HL-60 (cell line): ENCODE results near the gene NR5A2.

Experiments
- DNase-seq, 2 experiments: peaks; one replicate each; pipeline ENCODE4 v3.0.0-alpha.2; 2010 to 2020; ENCODE audit warnings: low read depth in 1 of 2, low spot score in 1 of 2
- H3K27ac ChIP-seq: fragments of 250-450 bp; sonication (Bioruptor Pico); replicated peaks from 2 replicates; pipeline ENCODE4 v1.5.1; 2020; ENCODE audit warnings: mild to moderate bottlenecking, moderate library complexity
- H3K27me3 ChIP-seq: fragments of 250-450 bp; sonication (Bioruptor Pico); 2 replicates; pipeline ENCODE4 v1.5.1; 2021; ENCODE audit warnings: mild to moderate bottlenecking, moderate library complexity; ENCODE audit not compliant: insufficient read depth, poor library complexity, severe bottlenecking
- H3K4me3 ChIP-seq: replicated peaks from 2 replicates; pipeline ENCODE4 v1.5.1; 2011; ENCODE audit warnings: mild to moderate bottlenecking, control low read depth, low read length; ENCODE audit not compliant: insufficient read depth
- GABPA ChIP-seq: IDR thresholded peaks from 2 replicates; pipeline ENCODE4 v1.6.1; 2012; ENCODE audit warnings: low read depth
- POLR2AphosphoS5 ChIP-seq: IDR thresholded peaks from 2 replicates; pipeline ENCODE4 v1.6.1; 2012; ENCODE audit warnings: low read depth
- SPI1 ChIP-seq: IDR thresholded peaks from 2 replicates; pipeline ENCODE4 v1.6.1; 2012; ENCODE audit warnings: low read depth, mild to moderate bottlenecking, borderline replicate concordance
- TF ChIP-seq, protein P1 (sequence below): IDR thresholded peaks from one replicate; pipeline ENCODE4 v1.5.1; 2011; ENCODE audit warnings: low read length, control low read depth, inconsistent platforms; ENCODE audit not compliant: insufficient read depth
- TF ChIP-seq, protein P2 (sequence below): IDR thresholded peaks from 2 replicates; pipeline ENCODE4 v1.6.1; 2012; ENCODE audit warnings: low read depth; ENCODE audit not compliant: insufficient replicate concordance

Gene NR5A2

DNA sequence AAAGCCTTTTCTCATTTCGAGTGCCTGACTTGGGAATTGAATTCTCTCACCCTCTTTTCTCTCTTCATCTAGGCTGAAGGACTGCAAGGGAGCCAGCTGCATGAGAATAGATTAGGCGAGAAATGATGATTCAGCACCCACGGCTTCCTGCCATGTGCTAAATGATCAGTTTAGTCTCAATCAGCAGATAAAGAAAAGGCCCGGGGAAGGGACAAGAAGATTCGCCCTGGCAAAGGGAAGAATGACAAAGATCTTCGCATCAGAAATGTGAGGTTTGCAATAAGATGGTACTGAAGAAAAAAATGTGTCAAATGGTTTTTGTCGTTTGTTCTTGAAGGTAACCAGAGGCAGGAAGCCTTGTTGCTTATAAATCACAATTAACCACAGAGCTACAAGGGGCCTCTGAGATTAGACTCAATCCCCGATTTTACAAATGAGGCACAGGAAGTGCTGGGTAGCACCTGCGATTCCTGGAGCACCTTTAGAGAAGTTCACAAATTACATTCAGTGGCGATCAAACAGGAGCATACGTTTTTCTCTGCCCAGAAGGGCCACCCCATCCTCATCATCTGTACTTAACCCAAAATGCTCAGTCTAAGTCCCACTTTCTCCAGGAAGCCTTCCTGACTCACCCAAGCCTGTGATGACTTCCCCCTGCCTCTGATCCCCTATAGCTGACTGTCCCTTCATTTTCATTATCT lies 198.9 kb downstream of the NR5A2 start:
- H3K4me3 ChIP-seq, result no peak overlapping the region
- DNase-seq, result no peak
- H3K27ac ChIP-seq, result no peak overlapping the region
- TF ChIP-seq, protein P1, sequence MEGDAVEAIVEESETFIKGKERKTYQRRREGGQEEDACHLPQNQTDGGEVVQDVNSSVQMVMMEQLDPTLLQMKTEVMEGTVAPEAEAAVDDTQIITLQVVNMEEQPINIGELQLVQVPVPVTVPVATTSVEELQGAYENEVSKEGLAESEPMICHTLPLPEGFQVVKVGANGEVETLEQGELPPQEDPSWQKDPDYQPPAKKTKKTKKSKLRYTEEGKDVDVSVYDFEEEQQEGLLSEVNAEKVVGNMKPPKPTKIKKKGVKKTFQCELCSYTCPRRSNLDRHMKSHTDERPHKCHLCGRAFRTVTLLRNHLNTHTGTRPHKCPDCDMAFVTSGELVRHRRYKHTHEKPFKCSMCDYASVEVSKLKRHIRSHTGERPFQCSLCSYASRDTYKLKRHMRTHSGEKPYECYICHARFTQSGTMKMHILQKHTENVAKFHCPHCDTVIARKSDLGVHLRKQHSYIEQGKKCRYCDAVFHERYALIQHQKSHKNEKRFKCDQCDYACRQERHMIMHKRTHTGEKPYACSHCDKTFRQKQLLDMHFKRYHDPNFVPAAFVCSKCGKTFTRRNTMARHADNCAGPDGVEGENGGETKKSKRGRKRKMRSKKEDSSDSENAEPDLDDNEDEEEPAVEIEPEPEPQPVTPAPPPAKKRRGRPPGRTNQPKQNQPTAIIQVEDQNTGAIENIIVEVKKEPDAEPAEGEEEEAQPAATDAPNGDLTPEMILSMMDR, result no peak
- TF ChIP-seq, protein P2, sequence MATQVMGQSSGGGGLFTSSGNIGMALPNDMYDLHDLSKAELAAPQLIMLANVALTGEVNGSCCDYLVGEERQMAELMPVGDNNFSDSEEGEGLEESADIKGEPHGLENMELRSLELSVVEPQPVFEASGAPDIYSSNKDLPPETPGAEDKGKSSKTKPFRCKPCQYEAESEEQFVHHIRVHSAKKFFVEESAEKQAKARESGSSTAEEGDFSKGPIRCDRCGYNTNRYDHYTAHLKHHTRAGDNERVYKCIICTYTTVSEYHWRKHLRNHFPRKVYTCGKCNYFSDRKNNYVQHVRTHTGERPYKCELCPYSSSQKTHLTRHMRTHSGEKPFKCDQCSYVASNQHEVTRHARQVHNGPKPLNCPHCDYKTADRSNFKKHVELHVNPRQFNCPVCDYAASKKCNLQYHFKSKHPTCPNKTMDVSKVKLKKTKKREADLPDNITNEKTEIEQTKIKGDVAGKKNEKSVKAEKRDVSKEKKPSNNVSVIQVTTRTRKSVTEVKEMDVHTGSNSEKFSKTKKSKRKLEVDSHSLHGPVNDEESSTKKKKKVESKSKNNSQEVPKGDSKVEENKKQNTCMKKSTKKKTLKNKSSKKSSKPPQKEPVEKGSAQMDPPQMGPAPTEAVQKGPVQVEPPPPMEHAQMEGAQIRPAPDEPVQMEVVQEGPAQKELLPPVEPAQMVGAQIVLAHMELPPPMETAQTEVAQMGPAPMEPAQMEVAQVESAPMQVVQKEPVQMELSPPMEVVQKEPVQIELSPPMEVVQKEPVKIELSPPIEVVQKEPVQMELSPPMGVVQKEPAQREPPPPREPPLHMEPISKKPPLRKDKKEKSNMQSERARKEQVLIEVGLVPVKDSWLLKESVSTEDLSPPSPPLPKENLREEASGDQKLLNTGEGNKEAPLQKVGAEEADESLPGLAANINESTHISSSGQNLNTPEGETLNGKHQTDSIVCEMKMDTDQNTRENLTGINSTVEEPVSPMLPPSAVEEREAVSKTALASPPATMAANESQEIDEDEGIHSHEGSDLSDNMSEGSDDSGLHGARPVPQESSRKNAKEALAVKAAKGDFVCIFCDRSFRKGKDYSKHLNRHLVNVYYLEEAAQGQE, result no peak
- no peak for TF ChIP-seq SPI1
- no peak for TF ChIP-seq GABPA
- TF ChIP-seq POLR2AphosphoS5, result no peak
- H3K27me3 ChIP-seq, result peaks cover 2% of the 10 kb centered on the region

DNA sequence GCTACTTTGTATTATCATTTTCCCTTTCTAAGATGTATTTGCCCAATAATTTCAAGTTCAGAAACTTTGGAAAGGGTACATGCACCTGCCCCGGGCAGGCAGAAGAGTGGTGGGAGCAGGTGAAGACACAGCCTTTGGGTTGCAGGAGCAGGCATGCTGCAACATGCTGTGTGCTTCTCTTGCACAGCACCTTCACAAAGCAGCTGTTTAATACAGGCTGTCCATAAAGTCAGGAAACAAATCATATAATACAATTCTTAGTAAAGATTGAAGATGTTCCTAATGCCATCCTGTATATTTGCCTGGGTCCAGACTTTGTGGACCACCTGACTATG lies 199.4 kb downstream of the NR5A2 start:
- TF ChIP-seq SPI1, result no peak
- TF ChIP-seq, protein P2, result no peak
- TF ChIP-seq POLR2AphosphoS5, result no peak
- TF ChIP-seq, protein P1, result no peak
- no peak for TF ChIP-seq GABPA
- H3K27ac ChIP-seq, result no peak overlapping the region
- peaks cover 2% of the 10 kb centered on the region for H3K27me3 ChIP-seq
- H3K4me3 ChIP-seq, result no peak overlapping the region
- DNase-seq, result no peak
